ENCODE results near the gene SMC6.

Gene SMC6

DNA sequence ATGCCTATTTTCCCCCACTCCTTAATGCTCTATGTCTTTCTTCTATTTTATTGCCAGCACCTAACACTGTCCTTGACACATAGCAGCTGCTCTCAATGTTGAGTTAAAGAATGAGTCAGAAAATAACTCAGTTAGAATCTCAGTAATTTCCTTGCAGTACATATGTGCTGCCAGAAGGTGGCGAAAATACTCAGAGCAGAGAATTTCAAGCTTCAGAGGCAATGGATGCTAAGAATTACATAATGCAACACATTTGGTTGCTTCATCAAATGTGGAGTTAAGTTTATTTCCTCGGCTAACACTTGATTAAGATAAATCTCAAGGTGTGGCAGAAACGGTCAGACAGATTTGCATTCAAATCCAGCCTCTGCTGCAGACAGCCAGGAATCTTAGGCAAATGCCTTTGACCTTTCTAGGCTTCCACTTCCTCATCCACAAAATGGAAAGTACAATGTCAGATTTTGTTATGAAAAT lies 107.5 kb downstream of the SMC6 start:
- FAIRE-seq, result peak; percentile 90

GRCh38 chr2:17644997-17645720 lies 108.5 kb downstream of the SMC6 start:
- FAIRE-seq, result no peak

DNA sequence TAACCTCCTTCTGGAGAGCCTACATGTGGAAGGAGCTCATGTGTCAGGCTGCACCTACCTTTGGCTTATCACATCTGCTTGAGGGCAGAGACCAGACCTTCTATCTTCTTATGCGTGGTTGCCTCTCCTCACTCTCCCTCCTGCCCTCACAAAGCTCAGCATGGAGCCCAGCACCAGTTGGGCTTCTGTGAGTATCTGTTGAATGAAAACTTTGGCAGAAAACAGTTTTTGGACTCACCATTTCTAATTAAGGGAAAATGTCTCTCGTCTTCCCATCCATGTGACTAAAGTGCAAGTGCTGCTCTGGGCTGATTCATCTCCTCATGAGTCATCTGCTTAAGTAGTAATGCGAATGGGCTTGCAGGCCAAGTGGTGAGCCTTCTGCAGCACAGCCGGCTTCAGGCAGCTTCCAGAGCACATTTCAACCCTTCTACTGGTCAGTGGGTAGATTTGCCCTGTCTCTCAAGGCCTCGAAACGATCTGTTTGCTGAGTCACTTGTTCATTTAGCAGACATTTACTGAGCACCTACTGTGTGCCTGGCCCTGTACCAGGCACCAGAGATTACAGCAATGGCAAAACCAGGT lies 110.5 kb downstream of the SMC6 start:
- no peak for FAIRE-seq

DNA sequence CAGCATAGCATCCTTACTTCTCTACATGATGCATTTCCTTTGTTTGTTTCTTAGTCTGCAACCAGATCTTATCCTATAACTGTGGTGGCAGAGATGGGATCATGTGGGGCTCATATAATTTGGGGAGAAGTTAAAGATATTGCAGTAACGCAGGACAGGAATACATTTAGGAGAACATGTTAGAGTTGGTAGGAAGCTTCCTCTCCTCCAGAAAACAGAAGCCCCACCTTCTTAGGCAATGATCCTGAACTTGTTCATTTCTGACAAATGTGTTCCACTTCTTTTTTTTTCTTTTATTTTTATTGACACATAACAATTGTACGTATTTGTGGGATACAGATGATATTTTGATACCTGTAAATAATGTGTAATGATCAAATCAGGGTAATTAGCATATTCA lies 113.2 kb downstream of the SMC6 start:
- no peak for FAIRE-seq

- FAIRE-seq, result no peak
These were observed 115.3 kb downstream of the SMC6 start for GRCh38 chr2:17638196-17638743.

GRCh38 chr2:17637131-17637906 lies 116.3 kb downstream of the SMC6 start:
- no peak for FAIRE-seq

DNA sequence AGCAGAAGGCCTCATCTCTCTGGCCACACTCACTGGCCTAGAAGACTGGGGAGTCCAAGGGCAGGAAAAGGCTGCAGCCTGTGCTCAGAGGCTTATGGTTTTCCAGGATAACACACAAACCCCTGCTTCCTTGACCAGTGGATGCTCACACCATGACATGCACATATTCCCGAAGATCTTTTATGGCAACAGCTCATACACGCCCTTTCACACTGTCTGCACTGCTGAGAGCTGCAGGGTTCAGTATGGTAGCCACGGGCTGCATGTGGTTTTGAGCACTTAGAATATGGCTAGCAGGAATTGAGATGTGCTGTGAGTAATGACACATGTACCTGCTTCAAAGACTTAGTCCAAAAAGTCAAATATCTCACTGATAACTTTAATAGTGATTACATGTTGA lies 117.4 kb downstream of the SMC6 start:
- no peak for FAIRE-seq

DNA sequence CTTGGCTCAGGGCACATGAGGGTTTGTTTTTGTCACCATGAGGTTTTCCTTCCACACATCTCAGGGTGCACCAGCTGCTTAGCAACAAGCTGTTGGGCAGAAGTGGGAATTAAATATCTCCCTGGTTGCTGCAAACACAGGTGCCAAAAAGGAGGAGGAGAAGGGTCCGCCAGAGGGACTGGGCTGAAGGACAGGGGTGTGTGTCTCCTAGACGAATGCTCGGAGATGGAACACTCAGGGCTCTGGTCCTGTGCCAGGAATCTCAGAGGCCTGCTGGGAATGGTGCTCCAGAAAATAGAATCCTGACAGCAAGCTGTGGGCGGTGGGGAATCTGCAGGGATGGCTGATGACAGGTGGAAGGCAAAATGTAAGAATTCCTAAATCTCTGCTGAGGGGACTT lies 118.6 kb downstream of the SMC6 start:
- FAIRE-seq, result no peak

DNA sequence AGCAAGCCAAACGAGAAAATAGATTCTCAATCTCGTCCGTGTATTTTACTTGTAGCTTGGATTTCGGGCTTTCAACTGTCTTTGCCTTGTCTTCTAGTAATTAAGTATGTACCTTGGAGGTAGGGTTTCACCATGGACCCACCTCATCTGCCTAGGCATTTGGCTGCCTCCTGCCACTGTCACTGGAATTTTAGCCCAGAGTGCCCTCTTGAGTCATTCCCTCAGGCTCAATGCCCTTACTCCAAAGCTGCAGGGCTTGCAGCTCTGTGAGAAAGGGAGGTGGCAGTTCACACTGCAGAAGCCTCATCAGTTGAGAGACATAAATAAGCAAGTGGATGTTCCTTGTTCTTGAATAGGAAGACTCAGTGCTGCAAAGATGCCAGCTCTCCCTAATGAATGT lies 123.5 kb downstream of the SMC6 start:
- no peak for FAIRE-seq

DNA sequence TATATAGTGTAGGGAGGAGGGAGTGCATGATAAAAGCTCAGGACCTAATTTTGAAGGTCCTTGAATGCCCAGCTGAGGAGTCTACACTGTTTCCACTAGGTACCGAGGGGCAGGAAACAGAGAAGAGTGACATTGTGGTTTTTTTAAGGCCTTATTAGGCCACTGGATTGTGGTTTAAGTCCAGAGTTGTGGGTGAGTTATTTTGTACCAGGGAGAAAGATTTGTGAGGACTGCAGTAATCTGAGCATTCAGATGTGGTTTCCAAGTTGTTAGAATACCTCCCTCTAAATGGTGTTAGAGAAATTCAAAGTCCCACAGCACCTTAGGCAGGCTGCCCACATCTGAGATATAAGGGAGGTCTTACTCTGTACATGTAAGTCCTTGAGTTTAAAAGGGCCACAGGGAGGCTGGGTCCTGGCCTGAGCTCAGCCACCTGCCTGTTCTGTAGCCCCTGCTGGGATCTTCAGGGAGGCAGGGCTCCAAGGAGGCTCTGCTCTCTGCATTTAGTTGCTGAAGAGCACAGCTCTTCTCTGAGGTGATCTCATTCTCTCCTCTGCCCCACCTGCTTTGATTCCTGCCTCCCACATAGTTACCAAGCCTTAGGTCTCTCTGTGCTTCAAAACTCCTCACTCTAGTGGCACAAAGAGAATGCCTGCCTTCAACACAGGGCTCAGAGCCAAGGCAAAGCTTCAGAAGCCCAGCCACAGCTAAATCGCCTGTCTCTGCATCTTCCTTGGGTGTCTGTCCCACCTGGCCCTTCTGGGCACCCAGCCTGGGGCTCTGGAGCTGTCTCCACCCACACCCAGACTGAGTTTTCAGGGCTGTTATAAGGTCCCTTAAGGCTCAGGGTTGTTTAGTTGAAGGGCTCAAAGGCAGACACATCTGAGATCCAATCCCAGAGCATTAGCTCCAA lies 125.0 kb downstream of the SMC6 start:
- no peak for FAIRE-seq

DNA sequence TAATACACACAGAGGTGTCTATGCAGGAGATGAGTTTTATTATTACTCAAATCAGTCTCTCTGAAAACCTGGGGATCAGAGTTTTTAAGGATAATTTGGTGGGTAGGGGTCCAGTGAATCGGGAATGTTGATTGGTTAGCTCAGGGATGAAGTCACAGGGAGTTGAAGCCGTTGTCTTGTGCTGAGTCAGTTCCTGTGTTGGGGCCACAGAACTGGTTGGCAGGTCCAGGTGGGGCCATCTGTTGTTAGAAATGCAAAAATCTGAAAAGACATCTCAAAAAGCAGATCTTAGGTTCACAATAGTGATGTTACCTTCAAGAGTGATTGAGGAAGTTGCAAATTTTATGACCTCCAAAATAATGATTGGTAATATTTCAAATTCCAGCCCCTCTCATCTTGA lies 126.2 kb downstream of the SMC6 start:
- no peak for FAIRE-seq

GRCh38 chr2:17626986-17627385 lies 126.6 kb downstream of the SMC6 start:
- no peak for FAIRE-seq

DNA sequence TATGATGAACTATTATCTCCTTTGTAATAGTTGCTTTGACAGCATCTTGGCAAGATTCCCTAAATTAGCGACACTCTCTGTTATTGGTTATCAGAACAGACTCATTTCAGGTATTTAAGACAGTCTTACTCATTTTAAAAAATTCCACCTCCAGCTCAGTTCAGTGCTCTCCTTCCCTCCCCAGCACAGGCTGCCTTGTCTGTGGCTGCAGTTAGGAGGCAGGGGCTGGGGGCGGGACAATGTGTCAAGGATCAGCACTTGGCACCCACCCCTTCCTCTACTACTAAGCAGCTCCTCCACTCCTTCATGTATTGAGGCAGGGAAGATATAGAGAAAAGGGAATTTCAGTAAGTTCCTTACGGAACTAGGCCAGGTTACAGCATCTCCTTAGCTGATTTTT lies 128.2 kb downstream of the SMC6 start:
- no peak for FAIRE-seq

DNA sequence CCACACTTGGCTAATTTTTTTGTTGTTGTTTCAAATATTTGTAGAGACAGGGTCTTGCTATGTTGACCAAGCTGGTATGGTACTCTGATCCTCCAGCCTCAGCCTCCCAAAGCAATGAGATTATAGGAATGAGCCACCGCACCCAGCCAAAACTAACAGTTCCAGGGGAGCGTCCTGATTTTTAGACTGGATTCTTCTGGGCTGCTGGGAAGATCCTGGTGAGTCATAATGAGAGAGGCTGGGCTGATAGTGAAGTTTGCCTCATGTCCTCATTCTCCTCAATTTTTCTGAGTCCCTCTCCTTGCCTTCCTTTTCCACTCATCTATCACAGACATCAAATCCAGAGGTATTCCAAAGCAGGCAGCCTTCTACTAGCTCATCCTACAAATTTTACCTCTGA lies 131.8 kb downstream of the SMC6 start:
- FAIRE-seq, result no peak

DNA sequence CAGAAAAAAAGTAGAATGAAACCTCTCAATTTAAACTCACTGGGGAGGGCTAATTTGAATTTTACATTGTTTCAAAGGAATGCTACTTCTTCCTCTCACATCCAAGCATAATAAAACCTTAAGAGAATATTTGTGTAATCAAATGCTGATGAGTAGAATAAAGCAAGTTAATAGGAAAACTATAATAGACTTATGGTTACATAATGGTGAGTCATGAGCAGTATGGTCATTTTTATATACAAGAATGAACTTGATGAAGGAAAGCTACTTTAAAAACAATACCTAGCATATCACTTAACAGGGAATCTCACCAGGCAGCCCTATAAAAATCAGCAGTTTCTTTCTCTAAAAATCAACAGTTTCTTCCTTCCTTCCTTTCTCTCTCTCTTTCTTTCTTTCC lies 132.8 kb downstream of the SMC6 start:
- no peak for FAIRE-seq

GRCh38 chr2:17620280-17620679 lies 133.3 kb downstream of the SMC6 start:
- FAIRE-seq, result no peak

- FAIRE-seq, result no peak
These were observed 135.7 kb downstream of the SMC6 start for GRCh38 chr2:17617955-17618354.

GRCh38 chr2:17617516-17617915 lies 136.1 kb downstream of the SMC6 start:
- no peak for FAIRE-seq

GRCh38 chr2:17616405-17616804 lies 137.2 kb downstream of the SMC6 start:
- no peak for FAIRE-seq

GRCh38 chr2:17615728-17616351 lies 137.8 kb downstream of the SMC6 start:
- FAIRE-seq, result no peak

GRCh38 chr2:17615147-17615546 lies 138.5 kb downstream of the SMC6 start:
- no peak for FAIRE-seq

Data from A204.1 (cell line).